ENCODE results near the gene HS2ST1.

Gene HS2ST1

DNA sequence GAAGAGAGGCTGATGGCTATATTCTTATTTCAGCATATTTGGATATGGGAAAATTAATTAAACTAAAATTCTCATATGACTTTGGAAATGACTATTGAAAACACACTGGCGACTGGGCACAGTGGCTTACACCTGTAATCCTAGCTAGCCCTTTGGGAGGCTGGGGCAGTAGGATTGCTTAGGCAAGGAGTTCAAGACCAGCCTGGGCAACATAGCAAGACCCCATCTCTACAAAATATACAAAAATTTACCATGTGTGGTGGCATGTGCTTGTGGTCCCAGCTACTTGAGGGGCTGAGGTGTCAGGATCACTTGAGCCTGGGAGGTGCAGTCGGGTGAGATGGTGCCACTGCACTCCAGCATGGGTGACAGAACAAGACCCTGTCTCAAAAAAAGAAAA, 26.2 kb downstream of the HS2ST1 start:
- DNase-seq (ENCODE audit: low read depth): no peak
- TF ChIP-seq MYC (IDR thresholded peaks at IDR 0.05; ENCODE audit: low read depth, low read length) (no peak), MAX (IDR thresholded peaks at IDR 0.05; ENCODE audit: low read depth, low read length) (no peak), POLR2A (IDR thresholded peaks at IDR 0.05; ENCODE audit: extremely low read depth, insufficient read length) (no peak)
- TF ChIP-seq, protein P1, sequence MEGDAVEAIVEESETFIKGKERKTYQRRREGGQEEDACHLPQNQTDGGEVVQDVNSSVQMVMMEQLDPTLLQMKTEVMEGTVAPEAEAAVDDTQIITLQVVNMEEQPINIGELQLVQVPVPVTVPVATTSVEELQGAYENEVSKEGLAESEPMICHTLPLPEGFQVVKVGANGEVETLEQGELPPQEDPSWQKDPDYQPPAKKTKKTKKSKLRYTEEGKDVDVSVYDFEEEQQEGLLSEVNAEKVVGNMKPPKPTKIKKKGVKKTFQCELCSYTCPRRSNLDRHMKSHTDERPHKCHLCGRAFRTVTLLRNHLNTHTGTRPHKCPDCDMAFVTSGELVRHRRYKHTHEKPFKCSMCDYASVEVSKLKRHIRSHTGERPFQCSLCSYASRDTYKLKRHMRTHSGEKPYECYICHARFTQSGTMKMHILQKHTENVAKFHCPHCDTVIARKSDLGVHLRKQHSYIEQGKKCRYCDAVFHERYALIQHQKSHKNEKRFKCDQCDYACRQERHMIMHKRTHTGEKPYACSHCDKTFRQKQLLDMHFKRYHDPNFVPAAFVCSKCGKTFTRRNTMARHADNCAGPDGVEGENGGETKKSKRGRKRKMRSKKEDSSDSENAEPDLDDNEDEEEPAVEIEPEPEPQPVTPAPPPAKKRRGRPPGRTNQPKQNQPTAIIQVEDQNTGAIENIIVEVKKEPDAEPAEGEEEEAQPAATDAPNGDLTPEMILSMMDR (IDR thresholded peaks at IDR 0.05; ENCODE audit: low read depth, low read length): no peak
- no peak overlapping the region for H3K4me3 ChIP-seq (ENCODE audit: low read depth, low read length)

GRCh38 chr1:86942042-86942441, 27.6 kb downstream of the HS2ST1 start:
- no peak for TF ChIP-seq MAX (IDR thresholded peaks at IDR 0.05; ENCODE audit: low read depth, low read length)
- TF ChIP-seq, protein P1 (IDR thresholded peaks at IDR 0.05; ENCODE audit: low read depth, low read length): no peak
- TF ChIP-seq MYC (IDR thresholded peaks at IDR 0.05; ENCODE audit: low read depth, low read length): no peak
- TF ChIP-seq POLR2A (IDR thresholded peaks at IDR 0.05; ENCODE audit: extremely low read depth, insufficient read length): no peak
- DNase-seq (ENCODE audit: low read depth): no peak
- H3K4me3 ChIP-seq (ENCODE audit: low read depth, low read length): no peak overlapping the region

DNA sequence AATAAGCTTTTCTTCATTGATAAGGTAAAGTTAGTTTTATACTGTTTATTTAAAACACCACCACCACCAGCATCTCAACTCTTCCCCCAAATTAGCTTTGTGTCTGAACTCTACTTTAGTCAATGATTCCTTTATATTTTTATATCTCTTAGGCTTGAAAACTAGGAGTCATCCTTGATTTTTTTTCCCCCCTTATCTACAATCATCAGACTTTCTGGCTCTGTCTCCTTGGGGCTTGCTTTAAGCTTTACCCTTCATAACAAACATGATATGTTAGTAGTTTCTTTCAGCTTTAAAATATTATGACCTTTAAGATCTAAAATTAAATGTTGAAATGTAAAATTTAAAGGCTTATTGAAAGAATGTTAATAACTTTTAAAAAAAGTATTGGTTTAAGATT, 28.3 kb downstream of the HS2ST1 start:
- DNase-seq (ENCODE audit: low read depth): no peak
- TF ChIP-seq MAX (IDR thresholded peaks at IDR 0.05; ENCODE audit: low read depth, low read length) (no peak), POLR2A (IDR thresholded peaks at IDR 0.05; ENCODE audit: extremely low read depth, insufficient read length) (no peak), MYC (IDR thresholded peaks at IDR 0.05; ENCODE audit: low read depth, low read length) (no peak)
- TF ChIP-seq, protein P1 (IDR thresholded peaks at IDR 0.05; ENCODE audit: low read depth, low read length): no peak
- H3K4me3 ChIP-seq (ENCODE audit: low read depth, low read length): no peak overlapping the region

DNA sequence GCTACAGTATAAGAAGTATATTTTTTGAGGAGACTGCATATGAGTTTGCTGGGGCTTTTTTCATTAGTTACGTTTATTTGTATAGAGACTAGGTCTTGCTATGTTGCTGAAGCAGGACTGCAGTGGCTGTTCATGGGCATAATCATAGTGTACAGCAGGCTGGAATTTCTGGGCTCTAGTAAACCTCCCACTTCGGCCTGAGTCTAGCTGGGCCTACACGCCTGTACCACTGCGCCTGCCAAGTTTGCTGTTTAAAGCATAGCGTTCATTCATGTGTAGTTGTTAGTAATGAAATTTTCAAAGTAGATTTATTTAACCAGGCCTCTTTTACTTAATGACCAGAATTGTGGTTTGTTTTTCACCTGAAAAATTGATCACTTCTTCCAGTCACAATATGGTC, 33.8 kb downstream of the HS2ST1 start:
- H3K4me3 ChIP-seq (ENCODE audit: low read depth, low read length): no peak overlapping the region
- TF ChIP-seq MYC (IDR thresholded peaks at IDR 0.05; ENCODE audit: low read depth, low read length): no peak
- TF ChIP-seq, protein P1 (IDR thresholded peaks at IDR 0.05; ENCODE audit: low read depth, low read length): no peak
- no peak for TF ChIP-seq MAX (IDR thresholded peaks at IDR 0.05; ENCODE audit: low read depth, low read length)
- no peak for TF ChIP-seq POLR2A (IDR thresholded peaks at IDR 0.05; ENCODE audit: extremely low read depth, insufficient read length)
- DNase-seq (ENCODE audit: low read depth): no peak

DNA sequence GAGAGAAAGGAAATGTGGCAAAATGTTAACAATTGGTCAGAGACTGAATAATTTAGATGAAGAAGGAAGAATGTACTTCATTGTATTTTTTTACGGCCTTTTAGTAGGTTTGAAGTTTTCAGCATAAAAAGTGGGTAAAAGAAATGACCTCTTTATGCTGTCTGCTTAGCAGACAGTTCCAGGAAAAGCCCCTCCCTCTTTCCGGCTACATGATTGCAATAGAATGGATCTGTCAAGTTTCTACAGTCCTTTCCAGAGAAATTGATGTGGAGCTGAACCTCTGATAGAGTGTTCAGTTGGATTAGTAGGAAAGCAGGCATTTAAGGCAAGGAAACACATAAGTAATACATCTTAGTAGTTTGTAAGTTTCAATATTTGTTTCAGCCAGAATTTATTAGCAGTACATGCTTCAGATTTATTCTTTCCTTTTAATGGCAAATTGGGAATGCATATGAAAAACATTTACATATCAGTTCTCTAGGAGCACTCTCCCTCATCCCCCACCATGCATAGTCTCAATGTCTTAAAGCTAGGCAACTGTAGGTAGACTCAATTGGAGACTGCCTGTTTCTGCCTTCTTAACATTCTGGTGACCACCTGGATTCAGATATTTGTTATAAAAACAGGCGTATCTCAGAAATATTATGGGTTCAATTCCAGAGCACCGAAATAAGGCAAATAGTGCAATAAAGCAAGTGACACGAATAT, 36.4 kb downstream of the HS2ST1 start:
- H3K4me3 ChIP-seq (ENCODE audit: low read depth, low read length): no peak overlapping the region
- TF ChIP-seq MYC (IDR thresholded peaks at IDR 0.05; ENCODE audit: low read depth, low read length) (no peak), POLR2A (IDR thresholded peaks at IDR 0.05; ENCODE audit: extremely low read depth, insufficient read length) (no peak), MAX (IDR thresholded peaks at IDR 0.05; ENCODE audit: low read depth, low read length) (no peak)
- TF ChIP-seq, protein P1 (IDR thresholded peaks at IDR 0.05; ENCODE audit: low read depth, low read length): no peak
- no peak for DNase-seq (ENCODE audit: low read depth)

Data from NB4 (cell line).